ENCODE measurements around the gene SSUH2.

- no peak for TF ChIP-seq CTCF (IDR thresholded peaks at IDR 0.05)
- no peak for TF ChIP-seq POLR2A (IDR thresholded peaks at IDR 0.05)
These were observed 63.2 kb downstream of the SSUH2 start for GRCh38 chr3:8581373-8581772.

Data from esophagus squamous epithelium (tissue), 4 donors.